ENCODE data around the gene APBA2.

Gene APBA2

DNA sequence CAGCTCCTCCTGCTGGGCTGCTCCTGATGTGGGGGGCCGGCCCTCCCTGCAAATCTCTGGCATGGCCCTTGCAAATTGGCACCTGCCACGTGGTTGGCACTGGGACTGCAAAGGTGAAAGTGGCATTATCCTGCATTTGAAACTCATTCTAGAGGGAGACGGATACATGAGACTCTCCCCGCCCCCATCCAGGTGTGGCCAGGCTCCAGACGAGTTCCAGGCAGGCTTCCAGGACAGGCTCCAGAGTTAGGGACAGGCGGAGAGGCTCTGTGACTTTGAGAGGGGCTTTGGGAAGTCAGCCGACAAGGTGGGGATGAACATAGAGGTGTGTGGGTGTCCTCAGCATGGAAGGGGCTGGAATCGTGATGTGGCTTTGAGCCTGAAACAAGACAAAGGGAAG is 178.5 kb downstream of the APBA2 start (continued):
- TF ChIP-seq ZNF112 (tag by site-specific recombination; IDR thresholded peaks at IDR 0.05) = no peak
- no peak for TF ChIP-seq ZNF274 (IDR thresholded peaks at IDR 0.05; ENCODE audit: low read length)
- no peak for TF ChIP-seq ZNF274 (tag by site-specific recombination; IDR thresholded peaks at IDR 0.05; ENCODE audit: borderline replicate concordance)
- TF ChIP-seq ZNF510 (tag by site-specific recombination; IDR thresholded peaks at IDR 0.05; ENCODE audit: insufficient replicate concordance) = no peak
- no peak for TF ChIP-seq ZNF221 (tag by site-specific recombination; IDR thresholded peaks at IDR 0.05; ENCODE audit: borderline replicate concordance)
- TF ChIP-seq ZNF239 (tag by site-specific recombination; IDR thresholded peaks at IDR 0.05) = no peak
- TF ChIP-seq, protein P1, sequence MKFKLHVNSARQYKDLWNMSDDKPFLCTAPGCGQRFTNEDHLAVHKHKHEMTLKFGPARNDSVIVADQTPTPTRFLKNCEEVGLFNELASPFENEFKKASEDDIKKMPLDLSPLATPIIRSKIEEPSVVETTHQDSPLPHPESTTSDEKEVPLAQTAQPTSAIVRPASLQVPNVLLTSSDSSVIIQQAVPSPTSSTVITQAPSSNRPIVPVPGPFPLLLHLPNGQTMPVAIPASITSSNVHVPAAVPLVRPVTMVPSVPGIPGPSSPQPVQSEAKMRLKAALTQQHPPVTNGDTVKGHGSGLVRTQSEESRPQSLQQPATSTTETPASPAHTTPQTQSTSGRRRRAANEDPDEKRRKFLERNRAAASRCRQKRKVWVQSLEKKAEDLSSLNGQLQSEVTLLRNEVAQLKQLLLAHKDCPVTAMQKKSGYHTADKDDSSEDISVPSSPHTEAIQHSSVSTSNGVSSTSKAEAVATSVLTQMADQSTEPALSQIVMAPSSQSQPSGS (tag by site-specific recombination; IDR thresholded peaks at IDR 0.05; ENCODE audit: low read depth) = no peak

DNA sequence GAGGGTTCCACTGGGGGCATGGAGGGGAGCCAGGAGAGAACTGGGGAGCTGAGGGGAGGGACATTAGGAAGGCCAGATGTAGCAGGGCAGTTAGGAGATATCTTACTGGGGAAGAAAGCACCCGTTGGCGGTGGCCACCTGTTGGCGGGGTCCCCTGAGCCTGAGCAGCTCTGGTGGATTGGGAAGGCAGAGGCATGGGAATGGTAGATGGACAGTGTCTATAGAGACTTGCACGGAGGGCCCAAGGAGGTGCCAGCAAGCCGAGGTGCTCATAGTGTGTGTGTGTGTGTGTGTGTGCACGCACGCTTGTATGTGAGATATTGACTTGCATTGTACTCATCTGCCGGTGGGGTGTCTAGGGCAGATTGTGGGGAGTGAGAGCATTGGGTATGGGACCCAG is 179.0 kb downstream of the APBA2 start:
- Histone ChIP-seq H3K4me1 (ENCODE audit: control insufficient read depth, insufficient read depth, low read length) (no peaks in the 10 kb centered on the region), H3K9me3 (ENCODE audit: control insufficient read depth, insufficient read depth, low read depth, low read length) (no peaks in the 10 kb centered on the region), H3K4me3 (ENCODE audit: low read depth, low read length) (no peak overlapping the region), H3K36me3 (ENCODE audit: control insufficient read depth in 2 of 2, insufficient read depth in 1 of 2, low read length in 2 of 2) (no peaks in the 10 kb centered on the region), H3K27ac (ENCODE audit: extremely low read depth, low read depth, low read length) (no peak overlapping the region)
- TF ChIP-seq ZNF239 (tag by site-specific recombination; IDR thresholded peaks at IDR 0.05) (no peak), SCRT2 (tag by site-specific recombination; IDR thresholded peaks at IDR 0.05) (peak; percentile 36; the same call in 1 of the 2 replicates), ZNF830 (tag by site-specific recombination; IDR thresholded peaks at IDR 0.05; ENCODE audit: low read depth) (no peak), ZNF202 (tag by site-specific recombination; IDR thresholded peaks at IDR 0.05; ENCODE audit: borderline replicate concordance) (no peak)
- TF ChIP-seq, protein P2, sequence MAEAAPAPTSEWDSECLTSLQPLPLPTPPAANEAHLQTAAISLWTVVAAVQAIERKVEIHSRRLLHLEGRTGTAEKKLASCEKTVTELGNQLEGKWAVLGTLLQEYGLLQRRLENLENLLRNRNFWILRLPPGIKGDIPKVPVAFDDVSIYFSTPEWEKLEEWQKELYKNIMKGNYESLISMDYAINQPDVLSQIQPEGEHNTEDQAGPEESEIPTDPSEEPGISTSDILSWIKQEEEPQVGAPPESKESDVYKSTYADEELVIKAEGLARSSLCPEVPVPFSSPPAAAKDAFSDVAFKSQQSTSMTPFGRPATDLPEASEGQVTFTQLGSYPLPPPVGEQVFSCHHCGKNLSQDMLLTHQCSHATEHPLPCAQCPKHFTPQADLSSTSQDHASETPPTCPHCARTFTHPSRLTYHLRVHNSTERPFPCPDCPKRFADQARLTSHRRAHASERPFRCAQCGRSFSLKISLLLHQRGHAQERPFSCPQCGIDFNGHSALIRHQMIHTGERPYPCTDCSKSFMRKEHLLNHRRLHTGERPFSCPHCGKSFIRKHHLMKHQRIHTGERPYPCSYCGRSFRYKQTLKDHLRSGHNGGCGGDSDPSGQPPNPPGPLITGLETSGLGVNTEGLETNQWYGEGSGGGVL (tag by site-specific recombination; IDR thresholded peaks at IDR 0.05) = no peak
- ChIA-PET POLR2A (no interaction called here), CTCF (no interaction called here)

DNA sequence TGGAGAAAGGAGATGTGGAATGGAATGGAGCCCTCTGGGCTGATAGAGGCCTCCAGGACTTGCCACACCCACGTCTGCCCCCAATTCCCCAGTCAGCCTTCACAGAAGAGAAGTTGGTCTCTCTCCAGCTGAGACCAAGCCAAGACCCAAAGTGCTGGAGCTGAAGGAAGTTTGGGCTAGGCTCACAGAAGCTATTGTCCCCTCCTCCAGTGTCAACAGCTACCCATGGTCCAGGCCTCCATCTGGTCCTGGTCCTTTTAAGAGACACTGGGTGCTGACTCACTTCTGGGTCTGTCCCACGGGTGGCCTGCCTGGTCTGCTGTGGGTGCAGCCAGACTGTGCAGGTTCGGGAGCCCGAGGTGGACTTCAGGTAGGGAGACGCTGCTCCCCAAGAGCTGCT is 179.8 kb downstream of the APBA2 start:
- Histone ChIP-seq H3K4me3 (ENCODE audit: low read depth, low read length) (no peak overlapping the region), H3K36me3 (ENCODE audit: control insufficient read depth in 2 of 2, insufficient read depth in 1 of 2, low read length in 2 of 2) (no peaks in the 10 kb centered on the region), H3K4me1 (ENCODE audit: control insufficient read depth, insufficient read depth, low read length) (no peaks in the 10 kb centered on the region), H3K27ac (ENCODE audit: extremely low read depth, low read depth, low read length) (no peak overlapping the region), H3K9me3 (ENCODE audit: control insufficient read depth, insufficient read depth, low read depth, low read length) (no peaks in the 10 kb centered on the region)
- ChIA-PET POLR2A (no interaction called here), CTCF (no interaction called here)
- TF ChIP-seq ZNF394 (tag by site-specific recombination; IDR thresholded peaks at IDR 0.05; ENCODE audit: borderline replicate concordance) (no peak), PRDM2 (tag by site-specific recombination; IDR thresholded peaks at IDR 0.05; ENCODE audit: borderline replicate concordance) (no peak), ZNF571 (tag by site-specific recombination; IDR thresholded peaks at IDR 0.05) (no peak), GLIS1 (tag by site-specific recombination; IDR thresholded peaks at IDR 0.05) (no peak), ZEB2 (tag by site-specific recombination; IDR thresholded peaks at IDR 0.05) (no peak), ZBTB48 (tag by site-specific recombination; IDR thresholded peaks at IDR 0.05) (no peak), ZNF26 (tag by site-specific recombination; IDR thresholded peaks at IDR 0.05) (no peak), FEZF1 (tag by site-specific recombination; IDR thresholded peaks at IDR 0.05) (no peak), ZNF292 (tag by site-specific recombination; IDR thresholded peaks at IDR 0.05; ENCODE audit: borderline replicate concordance, low read depth) (no peak), ZNF701 (tag by site-specific recombination; IDR thresholded peaks at IDR 0.05) (no peak)
- TF ChIP-seq, protein P3, sequence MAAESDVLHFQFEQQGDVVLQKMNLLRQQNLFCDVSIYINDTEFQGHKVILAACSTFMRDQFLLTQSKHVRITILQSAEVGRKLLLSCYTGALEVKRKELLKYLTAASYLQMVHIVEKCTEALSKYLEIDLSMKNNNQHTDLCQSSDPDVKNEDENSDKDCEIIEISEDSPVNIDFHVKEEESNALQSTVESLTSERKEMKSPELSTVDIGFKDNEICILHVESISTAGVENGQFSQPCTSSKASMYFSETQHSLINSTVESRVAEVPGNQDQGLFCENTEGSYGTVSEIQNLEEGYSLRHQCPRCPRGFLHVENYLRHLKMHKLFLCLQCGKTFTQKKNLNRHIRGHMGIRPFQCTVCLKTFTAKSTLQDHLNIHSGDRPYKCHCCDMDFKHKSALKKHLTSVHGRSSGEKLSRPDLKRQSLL (tag by site-specific recombination; IDR thresholded peaks at IDR 0.05) = no peak
